Measurements from ENCODE around the gene SH2D3A.

DNA sequence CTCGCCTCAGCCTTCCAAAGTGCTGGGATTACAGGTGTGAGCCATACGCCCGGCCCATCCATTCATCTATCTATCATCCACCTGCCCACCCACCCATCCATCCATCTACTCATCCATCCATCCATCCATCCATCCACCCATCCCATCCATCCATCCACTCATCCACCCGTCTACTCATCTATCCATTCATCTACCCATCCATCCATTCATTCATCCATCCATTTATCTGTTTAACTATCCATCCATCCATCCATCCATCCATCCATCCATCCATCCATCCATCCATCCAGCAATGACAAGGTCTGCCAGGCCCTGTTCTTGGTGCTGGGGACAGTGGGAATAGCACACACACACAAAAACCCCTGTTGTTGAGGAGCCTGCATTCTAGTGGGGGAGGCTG, 9.8 kb upstream of the SH2D3A start:
- TF ChIP-seq, protein P1, sequence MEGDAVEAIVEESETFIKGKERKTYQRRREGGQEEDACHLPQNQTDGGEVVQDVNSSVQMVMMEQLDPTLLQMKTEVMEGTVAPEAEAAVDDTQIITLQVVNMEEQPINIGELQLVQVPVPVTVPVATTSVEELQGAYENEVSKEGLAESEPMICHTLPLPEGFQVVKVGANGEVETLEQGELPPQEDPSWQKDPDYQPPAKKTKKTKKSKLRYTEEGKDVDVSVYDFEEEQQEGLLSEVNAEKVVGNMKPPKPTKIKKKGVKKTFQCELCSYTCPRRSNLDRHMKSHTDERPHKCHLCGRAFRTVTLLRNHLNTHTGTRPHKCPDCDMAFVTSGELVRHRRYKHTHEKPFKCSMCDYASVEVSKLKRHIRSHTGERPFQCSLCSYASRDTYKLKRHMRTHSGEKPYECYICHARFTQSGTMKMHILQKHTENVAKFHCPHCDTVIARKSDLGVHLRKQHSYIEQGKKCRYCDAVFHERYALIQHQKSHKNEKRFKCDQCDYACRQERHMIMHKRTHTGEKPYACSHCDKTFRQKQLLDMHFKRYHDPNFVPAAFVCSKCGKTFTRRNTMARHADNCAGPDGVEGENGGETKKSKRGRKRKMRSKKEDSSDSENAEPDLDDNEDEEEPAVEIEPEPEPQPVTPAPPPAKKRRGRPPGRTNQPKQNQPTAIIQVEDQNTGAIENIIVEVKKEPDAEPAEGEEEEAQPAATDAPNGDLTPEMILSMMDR (IDR thresholded peaks at IDR 0.05): no peak
- TF ChIP-seq, protein P2, sequence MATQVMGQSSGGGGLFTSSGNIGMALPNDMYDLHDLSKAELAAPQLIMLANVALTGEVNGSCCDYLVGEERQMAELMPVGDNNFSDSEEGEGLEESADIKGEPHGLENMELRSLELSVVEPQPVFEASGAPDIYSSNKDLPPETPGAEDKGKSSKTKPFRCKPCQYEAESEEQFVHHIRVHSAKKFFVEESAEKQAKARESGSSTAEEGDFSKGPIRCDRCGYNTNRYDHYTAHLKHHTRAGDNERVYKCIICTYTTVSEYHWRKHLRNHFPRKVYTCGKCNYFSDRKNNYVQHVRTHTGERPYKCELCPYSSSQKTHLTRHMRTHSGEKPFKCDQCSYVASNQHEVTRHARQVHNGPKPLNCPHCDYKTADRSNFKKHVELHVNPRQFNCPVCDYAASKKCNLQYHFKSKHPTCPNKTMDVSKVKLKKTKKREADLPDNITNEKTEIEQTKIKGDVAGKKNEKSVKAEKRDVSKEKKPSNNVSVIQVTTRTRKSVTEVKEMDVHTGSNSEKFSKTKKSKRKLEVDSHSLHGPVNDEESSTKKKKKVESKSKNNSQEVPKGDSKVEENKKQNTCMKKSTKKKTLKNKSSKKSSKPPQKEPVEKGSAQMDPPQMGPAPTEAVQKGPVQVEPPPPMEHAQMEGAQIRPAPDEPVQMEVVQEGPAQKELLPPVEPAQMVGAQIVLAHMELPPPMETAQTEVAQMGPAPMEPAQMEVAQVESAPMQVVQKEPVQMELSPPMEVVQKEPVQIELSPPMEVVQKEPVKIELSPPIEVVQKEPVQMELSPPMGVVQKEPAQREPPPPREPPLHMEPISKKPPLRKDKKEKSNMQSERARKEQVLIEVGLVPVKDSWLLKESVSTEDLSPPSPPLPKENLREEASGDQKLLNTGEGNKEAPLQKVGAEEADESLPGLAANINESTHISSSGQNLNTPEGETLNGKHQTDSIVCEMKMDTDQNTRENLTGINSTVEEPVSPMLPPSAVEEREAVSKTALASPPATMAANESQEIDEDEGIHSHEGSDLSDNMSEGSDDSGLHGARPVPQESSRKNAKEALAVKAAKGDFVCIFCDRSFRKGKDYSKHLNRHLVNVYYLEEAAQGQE (IDR thresholded peaks at IDR 0.05; ENCODE audit: insufficient read depth in 1 of 2, low read depth in 2 of 2, low read length in 1 of 2): no peak
- no peak for TF ChIP-seq POLR2AphosphoS5 (IDR thresholded peaks at IDR 0.05; ENCODE audit: low read depth, low read length)
